ENCODE data around the gene SLC8B1. TPM values are rescaled to one million over a fixed set of nuclear protein-coding genes. Genes with fewer than 3 reads are reported as not detected.

Gene SLC8B1
- total RNA-seq, 2 donors from 2014 or later: 25.2 to 44.2 TPM

- Histone ChIP-seq H3K4me1 (no peaks in the 10 kb centered on the region), H3K27ac (no peak overlapping the region), H3K4me3 (no peak overlapping the region), H3K36me3 (replicated peaks in 1 of 2; ENCODE audit: insufficient read depth in 1 of 2, low read depth in 2 of 2) (peaks cover 0 to 17% of the 10 kb centered on the region in 2 donors), H3K9me3 (no peaks in the 10 kb centered on the region), H3K27me3 (no peaks in the 10 kb centered on the region)
- WGBS, 2 donors: 84% methylated on average over 9 of the region's 9 CpGs; no CpG with 5 or more reads in 1 of the 2 donors
- TF ChIP-seq POLR2A (IDR thresholded peaks at IDR 0.05) (no peak), CTCF (IDR thresholded peaks at IDR 0.05) (no peak)
- DNase-seq (no peak), ATAC-seq (no peak)
- intact Hi-C loops (cut with DNase I): loop anchor here (10.0 kb wide), 1 partner anchor 109 kb away; the partner anchor contains the start of gene SDSL
Observed at GRCh38 chr12:113315358-113315757, 19.6 kb downstream of the SLC8B1 start.

GRCh38 chr12:113314121-113314529, 20.8 kb downstream of the SLC8B1 start:
- DNase-seq (no peak), ATAC-seq (no peak)
- Histone ChIP-seq H3K4me3 (no peak overlapping the region), H3K36me3 (replicated peaks in 1 of 2; ENCODE audit: insufficient read depth in 1 of 2, low read depth in 2 of 2) (peaks cover 0 to 25% of the 10 kb centered on the region in 2 donors), H3K27ac (no peak overlapping the region), H3K4me1 (no peaks in the 10 kb centered on the region), H3K9me3 (no peaks in the 10 kb centered on the region), H3K27me3 (no peaks in the 10 kb centered on the region)
- TF ChIP-seq POLR2A (IDR thresholded peaks at IDR 0.05) (no peak), CTCF (IDR thresholded peaks at IDR 0.05) (no peak)
- intact Hi-C loops (cut with DNase I): loop anchor here (10.0 kb wide), 1 partner anchor 111 kb away; the partner anchor contains the start of gene SDSL
- 76 to 83% methylated on average over 7 of the region's 7 CpGs for WGBS, 2 donors

- 95 to 100% methylated on average over 1 of the region's 1 CpG for WGBS, 2 donors
- no peaks in the 10 kb centered on the region for H3K4me1 ChIP-seq
- no peak for ATAC-seq
Observed at GRCh38 chr12:113310489-113310888, 24.4 kb downstream of the SLC8B1 start.

GRCh38 chr12:113306382-113306781, 28.5 kb downstream of the SLC8B1 start:
- intact Hi-C loops (cut with DNase I): no loop called here

More at GRCh38 chr12:113310489-113310888, 24.4 kb downstream of the SLC8B1 start:
- H3K36me3 ChIP-seq (replicated peaks in 1 of 2; ENCODE audit: insufficient read depth in 1 of 2, low read depth in 2 of 2): peaks cover 0 to 29% of the 10 kb centered on the region in 2 donors
- H3K27ac ChIP-seq: no peak overlapping the region
- no peak overlapping the region for H3K4me3 ChIP-seq
- DNase-seq: no peak
- H3K27me3 ChIP-seq: no peaks in the 10 kb centered on the region
- H3K9me3 ChIP-seq: no peaks in the 10 kb centered on the region
- intact Hi-C loops (cut with DNase I): loop anchor here (10.0 kb wide), 1 partner anchor 114 kb away; the partner anchor contains the start of gene SDSL
- TF ChIP-seq CTCF (IDR thresholded peaks at IDR 0.05): no peak
- TF ChIP-seq POLR2A (IDR thresholded peaks at IDR 0.05): no peak

More at GRCh38 chr12:113306382-113306781, 28.5 kb downstream of the SLC8B1 start:
- Histone ChIP-seq H3K4me1 (no peaks in the 10 kb centered on the region), H3K36me3 (replicated peaks in 1 of 2; ENCODE audit: insufficient read depth in 1 of 2, low read depth in 2 of 2) (peaks cover 0 to 30% of the 10 kb centered on the region in 2 donors), H3K27ac (no peak overlapping the region), H3K4me3 (no peak overlapping the region), H3K9me3 (no peaks in the 10 kb centered on the region), H3K27me3 (no peaks in the 10 kb centered on the region)
- WGBS, 2 donors: 95 to 100% methylated on average over 3 to 11 of the region's 11 CpGs
- DNase-seq (no peak), ATAC-seq (no peak)
- TF ChIP-seq POLR2A (IDR thresholded peaks at IDR 0.05) (no peak), CTCF (IDR thresholded peaks at IDR 0.05) (no peak)
